ENCODE data around the gene BCL2L14. TPM values are rescaled to one million over a fixed set of nuclear protein-coding genes. Genes with fewer than 3 reads are reported as not detected.

The BCL2L14 gene
- total RNA-seq, 2 donors from 2014 or later: 0.61 TPM; not detected in 1

DNA sequence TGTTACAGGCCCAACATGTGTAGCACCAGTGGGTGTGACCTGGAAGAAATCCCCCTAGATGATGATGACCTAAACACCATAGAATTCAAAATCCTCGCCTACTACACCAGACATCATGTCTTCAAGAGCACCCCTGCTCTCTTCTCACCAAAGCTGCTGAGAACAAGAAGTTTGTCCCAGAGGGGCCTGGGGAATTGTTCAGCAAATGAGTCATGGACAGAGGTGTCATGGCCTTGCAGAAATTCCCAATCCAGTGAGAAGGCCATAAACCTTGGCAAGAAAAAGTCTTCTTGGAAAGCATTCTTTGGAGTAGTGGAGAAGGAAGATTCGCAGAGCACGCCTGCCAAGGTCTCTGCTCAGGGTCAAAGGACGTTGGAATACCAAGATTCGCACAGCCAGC, 8.6 kb downstream of the BCL2L14 start:
- H3K27ac Mint-ChIP-seq: no peak overlapping the region
- H3K9me3 Mint-ChIP-seq: no peaks in the 10 kb centered on the region
- ATAC-seq: no peak

DNA sequence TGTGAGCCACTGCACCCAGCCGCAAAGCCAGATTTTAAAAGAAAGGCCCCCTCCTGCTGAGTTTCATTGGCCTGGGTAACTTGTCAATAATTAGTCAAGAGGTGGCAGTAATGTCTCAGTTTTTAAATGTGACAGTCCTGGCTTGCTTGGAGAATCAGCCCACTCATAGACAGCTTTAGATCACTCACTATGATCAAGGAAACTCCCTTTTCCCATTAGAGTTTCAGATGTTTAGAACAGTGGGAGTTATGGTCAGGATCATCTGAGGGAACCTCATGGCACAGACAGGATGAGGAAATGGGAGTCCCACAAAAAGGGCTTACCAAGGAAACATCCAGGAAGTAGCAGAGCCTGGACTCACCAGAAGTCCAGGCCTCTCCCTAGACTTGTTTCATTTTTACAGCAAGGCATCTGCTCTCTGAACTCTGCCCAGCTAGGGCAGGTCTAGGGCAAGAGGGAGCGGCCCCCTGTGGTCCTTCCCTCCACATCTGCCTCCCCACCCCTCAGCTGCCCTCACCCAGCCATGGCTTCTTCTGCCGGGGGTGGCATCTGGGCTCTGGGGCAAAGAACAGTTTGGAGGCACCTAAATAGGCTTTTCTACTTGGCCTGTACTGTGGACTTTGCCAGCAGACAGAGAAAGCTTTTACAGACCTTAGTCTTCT, 11.2 kb downstream of the BCL2L14 start:
- no peak overlapping the region for H3K27ac Mint-ChIP-seq
- no peaks in the 10 kb centered on the region for H3K4me1 Mint-ChIP-seq (ENCODE audit: low read depth in 2 of 2)
- H3K36me3 Mint-ChIP-seq: no peaks in the 10 kb centered on the region
- ATAC-seq: no peak
- no peak overlapping the region for H3K4me3 Mint-ChIP-seq
- H3K9me3 Mint-ChIP-seq: no peaks in the 10 kb centered on the region
- peaks cover 9 to 12% of the 10 kb centered on the region in 2 donors for H3K27me3 Mint-ChIP-seq
- DNase-seq (ENCODE audit: low spot score): no peak

More for the DNA sequence above, 8.6 kb downstream of the BCL2L14 start:
- no peak for DNase-seq (ENCODE audit: low spot score)
- no peaks in the 10 kb centered on the region for H3K4me1 Mint-ChIP-seq (ENCODE audit: low read depth in 2 of 2)
- peaks cover 8 to 22% of the 10 kb centered on the region in 2 donors for H3K27me3 Mint-ChIP-seq
- no peak overlapping the region for H3K4me3 Mint-ChIP-seq
- H3K36me3 Mint-ChIP-seq: no peaks in the 10 kb centered on the region

DNA sequence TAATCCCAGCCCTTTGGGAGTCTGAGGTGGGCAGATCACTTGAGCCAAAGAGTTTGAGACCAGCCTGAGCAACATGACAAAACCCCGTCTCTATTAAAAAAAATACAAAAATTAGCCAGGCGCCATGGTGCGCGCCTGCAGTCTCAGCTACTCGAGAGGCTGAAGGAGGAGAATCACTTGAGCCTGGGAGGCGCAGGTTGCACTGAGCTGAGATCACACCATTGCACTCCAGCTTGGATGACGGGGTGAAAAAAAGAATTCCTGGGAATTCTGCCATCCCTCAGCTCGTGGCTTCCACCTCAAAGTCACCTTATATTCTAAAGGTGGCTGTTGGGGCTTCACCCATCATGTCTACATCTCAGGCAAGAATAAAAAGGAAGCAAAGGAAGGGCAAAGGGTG, 12.9 kb downstream of the BCL2L14 start:
- no peak overlapping the region for H3K4me3 Mint-ChIP-seq
- no peaks in the 10 kb centered on the region for H3K4me1 Mint-ChIP-seq (ENCODE audit: low read depth in 2 of 2)
- H3K36me3 Mint-ChIP-seq: no peaks in the 10 kb centered on the region
- H3K27ac Mint-ChIP-seq: no peak overlapping the region
- H3K27me3 Mint-ChIP-seq: peaks cover 7 to 14% of the 10 kb centered on the region in 2 donors
- H3K9me3 Mint-ChIP-seq: no peaks in the 10 kb centered on the region
- DNase-seq (ENCODE audit: low spot score): no peak
- ATAC-seq: no peak

DNA sequence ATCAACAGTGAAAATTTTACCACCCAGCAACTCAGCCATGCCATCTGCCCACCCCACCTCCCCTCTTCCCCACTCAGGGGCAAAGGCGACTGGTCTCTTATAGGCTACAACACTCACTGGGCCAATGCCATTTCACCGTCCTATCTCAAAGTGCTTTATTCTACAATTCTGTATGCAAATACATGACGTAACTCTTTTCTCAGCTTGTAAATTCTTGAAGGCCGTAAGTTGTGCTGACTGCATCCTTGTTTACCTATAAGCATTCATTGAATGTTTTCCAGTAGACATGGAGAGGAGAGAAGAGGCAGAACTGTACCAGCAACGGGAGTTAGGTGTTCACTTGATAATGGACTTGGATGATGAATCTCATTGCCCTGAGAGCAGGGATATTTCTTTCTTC, 15.6 kb downstream of the BCL2L14 start:
- Mint-ChIP-seq H3K9me3 (no peaks in the 10 kb centered on the region), H3K4me1 (ENCODE audit: low read depth in 2 of 2) (no peaks in the 10 kb centered on the region), H3K36me3 (no peaks in the 10 kb centered on the region), H3K27me3 (peaks cover 6 to 17% of the 10 kb centered on the region in 2 donors), H3K4me3 (no peak overlapping the region), H3K27ac (no peak overlapping the region)
- DNase-seq (ENCODE audit: low spot score) (no peak), ATAC-seq (no peak)

DNA sequence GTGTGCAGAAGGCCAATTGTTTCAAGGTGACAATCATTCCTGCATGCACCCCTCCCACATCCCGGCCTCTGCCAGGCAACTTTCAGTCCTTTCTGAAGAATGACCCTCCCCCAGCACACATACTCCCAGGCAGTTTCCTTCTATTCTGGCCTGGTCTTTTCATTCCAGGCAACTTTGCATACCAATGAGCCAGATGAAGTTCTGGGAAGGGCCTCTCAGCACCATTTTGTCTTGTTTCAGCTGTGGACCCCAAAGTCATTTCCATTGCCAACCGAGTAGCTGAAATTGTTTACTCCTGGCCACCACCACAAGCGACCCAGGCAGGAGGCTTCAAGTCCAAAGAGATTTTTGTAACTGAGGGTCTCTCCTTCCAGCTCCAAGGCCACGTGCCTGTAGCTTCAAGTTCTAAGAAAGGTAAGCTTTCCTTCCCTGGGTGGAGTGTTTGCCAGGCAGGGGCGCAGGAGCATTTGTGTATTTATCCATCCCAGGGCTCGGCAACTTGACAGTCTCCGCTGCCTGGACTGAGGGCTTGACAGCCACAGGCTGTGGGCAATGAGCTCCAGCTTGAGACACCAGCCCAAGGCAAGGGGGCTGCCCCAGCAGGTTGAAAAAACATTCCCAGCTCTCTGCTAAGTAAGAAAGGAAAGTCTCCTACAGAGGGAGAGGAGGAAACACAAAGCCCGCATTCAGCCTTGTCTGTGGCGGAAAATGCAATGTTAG, 16.4 kb downstream of the BCL2L14 start:
- ATAC-seq (no peak), DNase-seq (ENCODE audit: low spot score) (no peak)
- Mint-ChIP-seq H3K36me3 (no peaks in the 10 kb centered on the region), H3K27me3 (peaks cover 11 to 21% of the 10 kb centered on the region in 2 donors), H3K4me1 (ENCODE audit: low read depth in 2 of 2) (no peaks in the 10 kb centered on the region), H3K4me3 (no peak overlapping the region), H3K27ac (no peak overlapping the region), H3K9me3 (no peaks in the 10 kb centered on the region)

DNA sequence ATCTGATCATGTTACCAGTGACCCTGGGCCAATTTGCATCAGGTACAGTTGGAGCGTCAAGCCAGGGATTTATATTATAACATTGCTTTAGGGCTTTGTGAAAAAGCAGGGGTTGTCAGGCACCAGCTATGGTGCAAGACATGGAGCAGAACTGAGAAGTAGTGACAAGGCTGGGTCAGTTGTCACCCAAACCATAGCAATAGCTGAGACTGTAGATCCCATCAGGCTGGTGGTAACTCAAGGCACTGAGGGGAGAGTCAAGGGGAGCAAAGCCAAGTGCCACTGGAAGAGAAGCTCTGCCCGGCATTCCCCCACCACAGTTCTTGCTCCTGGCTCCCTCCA, 16.9 kb downstream of the BCL2L14 start:
- no peak overlapping the region for H3K4me3 Mint-ChIP-seq
- DNase-seq (ENCODE audit: low spot score) (no peak), ATAC-seq (no peak)
- no peak overlapping the region for H3K27ac Mint-ChIP-seq
- no peaks in the 10 kb centered on the region for H3K36me3 Mint-ChIP-seq
- no peaks in the 10 kb centered on the region for H3K4me1 Mint-ChIP-seq (ENCODE audit: low read depth in 2 of 2)
- H3K9me3 Mint-ChIP-seq: no peaks in the 10 kb centered on the region
- peaks cover 11 to 21% of the 10 kb centered on the region in 2 donors for H3K27me3 Mint-ChIP-seq

DNA sequence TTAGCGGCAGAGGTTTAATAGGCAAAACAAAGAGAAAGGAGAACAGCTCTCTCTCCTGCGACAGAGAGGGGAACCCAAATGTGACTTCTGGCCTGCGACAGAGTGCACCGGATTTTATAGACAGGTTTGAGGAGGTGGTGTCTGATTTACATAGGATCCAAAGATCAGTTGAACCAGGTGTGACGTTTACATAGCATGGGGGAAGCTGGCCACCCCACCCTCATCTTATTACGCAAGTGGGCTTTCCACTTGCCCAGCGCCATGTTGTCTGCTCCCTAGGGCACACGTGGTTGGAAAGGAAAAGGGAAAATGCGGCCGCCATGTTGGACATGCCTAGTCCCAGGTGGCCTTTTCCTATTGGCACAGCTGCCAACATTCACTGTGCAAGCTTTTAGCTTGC, 17.4 kb downstream of the BCL2L14 start:
- no peaks in the 10 kb centered on the region for H3K4me1 Mint-ChIP-seq (ENCODE audit: low read depth in 2 of 2)
- ATAC-seq (no peak), DNase-seq (ENCODE audit: low spot score) (no peak)
- no peak overlapping the region for H3K4me3 Mint-ChIP-seq
- H3K27ac Mint-ChIP-seq: no peak overlapping the region
- H3K9me3 Mint-ChIP-seq: no peaks in the 10 kb centered on the region
- H3K27me3 Mint-ChIP-seq: peaks cover 11 to 24% of the 10 kb centered on the region in 2 donors
- no peaks in the 10 kb centered on the region for H3K36me3 Mint-ChIP-seq

DNA sequence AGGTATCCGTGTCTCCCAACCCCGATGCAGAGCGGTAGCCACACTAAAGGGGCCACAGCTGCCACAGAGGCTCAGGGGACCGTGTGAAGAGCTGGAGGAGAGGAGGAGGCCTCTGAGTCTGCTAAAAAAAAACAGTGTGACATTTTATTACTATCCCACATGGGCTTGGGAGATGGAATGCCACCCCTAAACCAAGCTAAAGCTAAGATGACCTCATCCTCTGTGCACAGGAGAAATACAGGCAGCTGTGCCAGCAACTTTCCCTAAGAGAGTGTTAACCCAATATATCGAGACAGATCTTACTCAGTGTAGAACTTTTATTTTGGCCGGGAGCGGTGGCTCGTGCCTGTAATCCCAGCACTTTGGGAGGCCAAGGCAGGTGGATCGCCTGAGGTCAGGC, 18.0 kb downstream of the BCL2L14 start:
- ATAC-seq: no peak
- no peak overlapping the region for H3K4me3 Mint-ChIP-seq
- H3K4me1 Mint-ChIP-seq (ENCODE audit: low read depth in 2 of 2): no peaks in the 10 kb centered on the region

DNA sequence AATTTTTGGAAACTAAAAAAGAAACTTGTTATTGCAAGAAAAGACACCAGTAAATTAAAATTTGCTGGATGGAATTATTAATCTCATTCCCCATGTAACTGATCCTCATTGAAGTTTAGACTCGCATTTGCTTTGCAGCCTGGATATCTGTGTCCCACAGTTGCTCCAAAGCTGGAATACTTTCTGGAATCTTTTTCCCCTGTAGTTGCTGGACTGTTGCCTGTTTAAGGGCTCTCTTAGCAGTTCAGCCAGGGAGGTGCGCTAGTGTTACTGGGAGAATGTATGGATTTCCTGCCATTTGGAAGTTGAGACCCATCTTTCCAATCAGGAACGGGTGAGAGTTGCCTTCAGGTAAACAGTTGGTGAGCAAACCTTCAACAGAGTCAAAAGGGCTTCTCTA, 20.3 kb downstream of the BCL2L14 start:
- no peak overlapping the region for H3K4me3 Mint-ChIP-seq
- ATAC-seq: no peak

More for the DNA sequence above, 18.0 kb downstream of the BCL2L14 start:
- Mint-ChIP-seq H3K27me3 (peaks cover 11 to 24% of the 10 kb centered on the region in 2 donors), H3K27ac (no peak overlapping the region), H3K36me3 (no peaks in the 10 kb centered on the region), H3K9me3 (no peaks in the 10 kb centered on the region)
- DNase-seq (ENCODE audit: low spot score): no peak

DNA sequence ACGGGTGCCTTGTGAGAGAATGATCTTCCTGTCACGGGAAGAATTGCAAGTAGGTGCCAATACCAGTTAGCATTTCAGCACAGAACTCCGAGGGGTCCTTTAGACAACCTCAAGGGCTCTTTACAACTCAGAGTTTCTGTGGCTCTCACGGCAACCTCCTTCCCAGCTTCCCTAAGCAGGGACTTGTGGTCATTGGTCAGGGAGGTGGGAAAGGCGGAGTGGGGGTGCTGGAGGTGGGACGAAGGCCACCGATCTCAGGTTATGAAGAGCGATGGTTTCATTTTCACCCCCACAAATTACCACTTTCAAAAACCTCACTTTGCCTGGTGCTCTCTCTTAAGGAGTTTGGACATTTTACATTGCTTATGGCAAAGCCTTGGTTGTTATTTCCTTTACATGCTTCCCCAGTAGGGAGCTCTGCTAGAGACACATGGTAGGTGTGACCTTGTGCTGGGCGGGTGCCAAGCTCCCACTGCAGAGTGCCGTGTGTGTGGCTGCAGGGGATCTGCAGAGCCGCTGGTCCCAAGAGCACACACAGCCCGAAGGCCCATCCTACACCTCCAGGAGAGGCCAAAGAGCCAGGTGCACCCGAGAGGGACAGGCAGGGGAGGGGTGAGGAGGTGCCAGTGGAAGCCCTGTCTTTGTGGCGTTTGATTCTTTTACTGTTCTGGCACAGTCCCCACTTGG, 21.4 kb downstream of the BCL2L14 start:
- peaks cover 0 to 5% of the 10 kb centered on the region in 2 donors for H3K4me1 Mint-ChIP-seq (ENCODE audit: low read depth in 2 of 2)
- H3K27me3 Mint-ChIP-seq: peaks cover 28 to 36% of the 10 kb centered on the region in 2 donors

More for the DNA sequence above, 20.3 kb downstream of the BCL2L14 start:
- no peak overlapping the region for H3K27ac Mint-ChIP-seq
- H3K36me3 Mint-ChIP-seq: no peaks in the 10 kb centered on the region
- DNase-seq (ENCODE audit: low spot score): no peak
- no peaks in the 10 kb centered on the region for H3K9me3 Mint-ChIP-seq
- peaks cover 0 to 5% of the 10 kb centered on the region in 2 donors for H3K4me1 Mint-ChIP-seq (ENCODE audit: low read depth in 2 of 2)
- H3K27me3 Mint-ChIP-seq: peaks cover 30% of the 10 kb centered on the region in 2 donors

DNA sequence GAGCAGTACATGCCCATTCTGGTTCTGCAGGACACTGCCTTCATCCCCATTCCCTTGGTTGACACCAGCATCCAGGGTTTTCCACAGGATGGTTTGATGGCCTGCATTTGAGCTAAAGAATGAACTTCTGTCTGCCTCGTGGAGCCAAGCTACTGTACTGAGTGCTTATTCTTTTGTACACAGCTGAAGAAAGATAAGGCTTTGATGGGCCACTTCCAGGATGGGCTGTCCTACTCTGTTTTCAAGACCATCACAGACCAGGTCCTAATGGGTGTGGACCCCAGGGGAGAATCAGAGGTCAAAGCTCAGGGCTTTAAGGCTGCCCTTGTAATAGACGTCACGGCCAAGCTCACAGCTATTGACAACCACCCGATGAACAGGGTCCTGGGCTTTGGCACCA, 23.7 kb downstream of the BCL2L14 start:
- DNase-seq (ENCODE audit: low spot score): no peak
- Mint-ChIP-seq H3K4me1 (ENCODE audit: low read depth in 2 of 2) (peaks cover 0 to 5% of the 10 kb centered on the region in 2 donors), H3K36me3 (no peaks in the 10 kb centered on the region), H3K27ac (no peak overlapping the region), H3K27me3 (peaks cover 23 to 47% of the 10 kb centered on the region in 2 donors), H3K4me3 (no peak overlapping the region), H3K9me3 (no peaks in the 10 kb centered on the region)
- no peak for ATAC-seq

More for the DNA sequence above, 21.4 kb downstream of the BCL2L14 start:
- no peaks in the 10 kb centered on the region for H3K36me3 Mint-ChIP-seq
- no peak overlapping the region for H3K4me3 Mint-ChIP-seq
- no peak for DNase-seq (ENCODE audit: low spot score)
- no peaks in the 10 kb centered on the region for H3K9me3 Mint-ChIP-seq
- no peak overlapping the region for H3K27ac Mint-ChIP-seq
- peak in 1 of 2 donors; percentile 14 for ATAC-seq

DNA sequence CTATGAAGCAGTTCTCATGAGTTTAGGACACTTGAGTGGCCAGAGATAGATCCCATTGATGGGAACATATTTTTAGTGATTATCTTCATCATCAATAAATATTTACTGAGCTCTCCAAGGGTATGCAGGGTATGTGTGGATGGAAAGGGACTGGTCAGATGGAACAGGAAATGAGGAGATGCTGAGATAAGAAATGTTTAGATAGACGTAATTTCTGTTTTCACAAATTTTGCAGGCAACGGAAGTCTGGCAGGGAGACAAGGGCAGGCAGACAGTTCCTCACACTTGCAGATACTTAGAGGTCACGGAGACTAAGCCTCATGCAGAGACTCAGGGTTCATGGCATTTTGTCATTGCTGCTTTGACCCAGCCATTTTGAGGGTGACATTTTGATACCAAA, 24.3 kb downstream of the BCL2L14 start:
- H3K27ac Mint-ChIP-seq: no peak overlapping the region

DNA sequence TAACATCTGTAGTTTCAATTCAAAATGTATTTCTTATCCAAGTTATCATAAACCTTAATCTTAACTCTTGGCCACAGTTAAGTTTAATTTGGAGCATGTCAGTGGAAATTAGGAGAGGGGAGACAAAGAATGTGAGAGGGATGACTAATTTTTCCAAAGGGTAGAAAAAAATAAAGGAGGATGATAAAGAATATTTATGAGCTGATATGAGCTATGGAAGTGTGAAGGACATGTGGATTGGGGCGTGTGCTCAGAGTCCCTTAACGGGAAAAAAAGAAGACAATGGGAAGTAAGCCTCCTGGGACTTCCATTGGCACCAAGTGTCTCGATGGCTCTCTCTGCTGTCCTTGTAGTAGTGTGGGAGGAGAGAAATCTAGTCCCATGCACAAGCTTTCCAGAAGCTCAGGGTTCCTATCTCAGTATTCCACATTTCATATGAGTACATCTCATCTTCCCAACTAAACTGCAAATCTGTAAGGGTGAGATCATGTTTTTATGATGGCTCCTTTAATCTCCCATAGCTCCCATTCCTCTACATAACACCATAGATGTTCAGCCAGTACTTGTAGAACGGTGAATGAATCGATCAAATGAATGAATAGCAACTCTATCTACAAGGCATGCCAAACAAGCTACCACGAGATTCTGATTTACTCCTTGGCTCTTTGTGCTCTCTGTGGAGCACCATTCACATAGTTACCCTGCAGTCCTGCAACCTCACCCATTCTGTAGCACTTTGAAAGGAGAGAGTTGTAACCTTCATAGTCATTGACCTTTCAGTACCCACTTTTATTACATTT, 27.4 kb downstream of the BCL2L14 start:
- H3K9me3 Mint-ChIP-seq: no peaks in the 10 kb centered on the region

More for the DNA sequence above, 24.3 kb downstream of the BCL2L14 start:
- Mint-ChIP-seq H3K4me3 (no peak overlapping the region), H3K4me1 (ENCODE audit: low read depth in 2 of 2) (peaks cover 0 to 5% of the 10 kb centered on the region in 2 donors), H3K36me3 (no peaks in the 10 kb centered on the region), H3K27me3 (peaks cover 20 to 47% of the 10 kb centered on the region in 2 donors), H3K9me3 (no peaks in the 10 kb centered on the region)
- no peak for DNase-seq (ENCODE audit: low spot score)
- ATAC-seq: no peak

More for the DNA sequence above, 27.4 kb downstream of the BCL2L14 start:
- Mint-ChIP-seq H3K4me3 (no peak overlapping the region), H3K27me3 (peaks cover 13 to 60% of the 10 kb centered on the region in 2 donors), H3K36me3 (no peaks in the 10 kb centered on the region), H3K27ac (no peak overlapping the region), H3K4me1 (ENCODE audit: low read depth in 2 of 2) (peaks cover 0 to 5% of the 10 kb centered on the region in 2 donors)
- ATAC-seq: no peak
- no peak for DNase-seq (ENCODE audit: low spot score)

Measured in natural killer cell treated with Interleukin-12 subunit alpha and Interleukin-12 subunit beta and Interleukin-15 and Interleukin-18, amount 100 ng/mL, for 72 hours (primary cell).